Smooth muscle cell of the umbilical artery (primary cell): ENCODE measurements around the gene SYCP2. TPM values are rescaled to one million over a fixed set of nuclear protein-coding genes. Genes with fewer than 3 reads are reported as not detected.

Experiments
- total RNA-seq: library from RNA; depleted of rRNA; stranded (reverse); fragments of >200 nt; gene quantifications from 2 replicates; pipeline ENCODE4 v1.2.3, GENCODE V29; 2014

The SYCP2 gene, protein sequence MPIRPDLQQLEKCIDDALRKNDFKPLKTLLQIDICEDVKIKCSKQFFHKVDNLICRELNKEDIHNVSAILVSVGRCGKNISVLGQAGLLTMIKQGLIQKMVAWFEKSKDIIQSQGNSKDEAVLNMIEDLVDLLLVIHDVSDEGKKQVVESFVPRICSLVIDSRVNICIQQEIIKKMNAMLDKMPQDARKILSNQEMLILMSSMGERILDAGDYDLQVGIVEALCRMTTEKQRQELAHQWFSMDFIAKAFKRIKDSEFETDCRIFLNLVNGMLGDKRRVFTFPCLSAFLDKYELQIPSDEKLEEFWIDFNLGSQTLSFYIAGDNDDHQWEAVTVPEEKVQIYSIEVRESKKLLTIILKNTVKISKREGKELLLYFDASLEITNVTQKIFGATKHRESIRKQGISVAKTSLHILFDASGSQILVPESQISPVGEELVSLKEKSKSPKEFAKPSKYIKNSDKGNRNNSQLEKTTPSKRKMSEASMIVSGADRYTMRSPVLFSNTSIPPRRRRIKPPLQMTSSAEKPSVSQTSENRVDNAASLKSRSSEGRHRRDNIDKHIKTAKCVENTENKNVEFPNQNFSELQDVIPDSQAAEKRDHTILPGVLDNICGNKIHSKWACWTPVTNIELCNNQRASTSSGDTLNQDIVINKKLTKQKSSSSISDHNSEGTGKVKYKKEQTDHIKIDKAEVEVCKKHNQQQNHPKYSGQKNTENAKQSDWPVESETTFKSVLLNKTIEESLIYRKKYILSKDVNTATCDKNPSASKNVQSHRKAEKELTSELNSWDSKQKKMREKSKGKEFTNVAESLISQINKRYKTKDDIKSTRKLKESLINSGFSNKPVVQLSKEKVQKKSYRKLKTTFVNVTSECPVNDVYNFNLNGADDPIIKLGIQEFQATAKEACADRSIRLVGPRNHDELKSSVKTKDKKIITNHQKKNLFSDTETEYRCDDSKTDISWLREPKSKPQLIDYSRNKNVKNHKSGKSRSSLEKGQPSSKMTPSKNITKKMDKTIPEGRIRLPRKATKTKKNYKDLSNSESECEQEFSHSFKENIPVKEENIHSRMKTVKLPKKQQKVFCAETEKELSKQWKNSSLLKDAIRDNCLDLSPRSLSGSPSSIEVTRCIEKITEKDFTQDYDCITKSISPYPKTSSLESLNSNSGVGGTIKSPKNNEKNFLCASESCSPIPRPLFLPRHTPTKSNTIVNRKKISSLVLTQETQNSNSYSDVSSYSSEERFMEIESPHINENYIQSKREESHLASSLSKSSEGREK (N-terminal part only)
- 0.32 and 1.2 TPM in 2 replicates for total RNA-seq

DNA sequence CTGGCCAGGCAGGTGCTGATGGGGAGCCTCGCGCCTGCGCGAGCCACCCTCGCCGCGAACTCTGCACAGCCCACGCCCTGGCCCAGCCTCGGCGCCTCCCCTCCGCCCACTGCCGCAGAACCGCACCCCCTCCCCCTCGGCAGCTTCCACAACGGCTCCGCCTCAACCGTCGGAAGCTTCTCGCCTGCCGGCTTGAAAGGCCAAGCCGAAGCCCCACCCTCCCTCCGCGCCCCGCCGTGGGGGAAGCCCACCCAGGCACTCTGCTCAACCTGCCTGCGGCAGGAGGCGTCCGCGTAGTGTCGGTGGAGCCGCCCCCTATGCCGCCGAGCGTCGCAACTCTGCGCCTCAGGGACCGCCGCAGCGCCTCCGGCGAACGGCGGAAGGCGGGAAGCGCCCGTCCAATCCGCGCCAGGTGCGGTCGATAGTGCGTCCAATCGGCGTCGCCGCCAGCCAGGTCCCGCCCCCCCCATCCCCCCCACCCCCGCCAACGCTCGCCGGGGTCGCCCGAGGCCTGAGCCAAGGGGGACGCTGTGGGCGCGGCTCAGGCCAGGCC, at the start of gene SYCP2:
Gene SYCP2, minus strand, starts transcription at position 342 of the 553 bp plus-strand sequence. CDS start 11,224 bp downstream, outside the sequence.

DNA sequence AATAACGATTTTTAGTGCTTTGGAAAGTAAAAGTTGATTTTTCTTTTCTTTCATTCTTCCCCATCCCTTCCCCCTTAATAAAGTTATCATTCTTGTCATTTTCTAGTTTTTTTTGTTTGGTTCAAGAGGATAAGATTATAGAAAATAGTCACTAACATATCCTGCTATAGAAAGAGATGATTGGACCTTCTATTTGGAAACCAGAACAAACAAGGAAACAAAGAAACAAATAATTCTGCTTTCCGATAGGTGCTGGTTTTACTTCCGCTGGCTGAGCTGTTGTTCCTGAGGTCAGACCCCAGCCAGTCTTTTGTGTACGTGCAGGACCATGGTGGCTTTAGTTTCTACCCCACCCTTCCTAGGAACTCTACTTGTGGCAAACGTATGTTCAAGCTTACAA, 24.7 kb upstream of the SYCP2 start, which contains the start of gene CDH26:
Gene CDH26, plus strand, starts transcription at position 301 of the 400 bp plus-strand sequence. CDS start 304 bp downstream, outside the sequence.

DNA sequence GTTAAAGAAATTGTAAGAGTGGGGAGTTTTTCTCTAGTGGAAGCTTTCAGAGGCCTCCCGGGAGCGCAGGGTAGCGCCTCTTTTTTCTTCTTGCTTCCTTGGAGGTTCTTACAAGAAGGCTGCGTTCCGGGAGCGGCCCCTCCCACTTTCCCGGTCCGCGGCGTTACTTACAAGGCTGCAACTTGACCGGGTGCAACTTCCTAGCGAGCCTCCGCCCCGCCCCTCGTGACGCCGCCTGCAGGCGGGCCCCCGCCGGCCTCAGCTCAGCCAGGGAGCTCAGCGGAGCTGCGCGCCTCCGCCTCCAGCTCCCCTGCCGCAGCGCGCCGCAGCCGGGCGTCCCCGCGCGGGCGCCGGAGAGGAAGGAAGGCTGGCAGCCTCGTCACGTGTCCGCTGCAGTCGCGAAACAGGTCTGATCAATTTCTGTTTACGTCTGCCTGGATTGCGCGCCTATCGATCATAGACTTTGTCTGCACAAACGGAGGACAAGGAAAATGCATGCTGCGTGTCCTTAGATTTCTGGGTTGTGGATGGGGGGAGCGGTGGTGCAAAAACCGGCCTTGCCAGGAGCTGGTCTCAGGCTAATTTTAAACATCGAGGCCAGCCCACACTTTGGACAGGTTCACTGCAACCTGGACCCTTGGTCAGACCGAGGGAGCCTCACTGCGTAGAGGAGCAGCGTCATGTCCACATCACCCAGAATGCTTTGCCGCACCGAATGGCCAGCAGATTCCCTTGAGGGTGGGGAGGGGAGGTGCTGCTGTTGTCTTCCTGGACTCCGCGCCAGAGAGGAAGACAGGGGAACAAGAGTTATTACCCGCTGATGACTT, 6.9 kb upstream of the SYCP2 start, which contains the start of the genes FAM217B and PPP1R3D:
Gene FAM217B, plus strand, starts transcription at position 261 of the 827 bp plus-strand sequence. CDS start 3,555 bp downstream, outside the sequence.
Gene PPP1R3D, minus strand, starts transcription at position 177 of the 827 bp plus-strand sequence. CDS start 374 bp downstream, outside the sequence.

Other genes starting within 250 kb of the SYCP2 start
- gene PPP1R3D, start 6.7 kb upstream of the SYCP2 start, total RNA-seq = 5.0 and 5.6 TPM in 2 replicates
- gene FAM217B, start 6.8 kb upstream of the SYCP2 start, total RNA-seq = 4.2 and 6.0 TPM in 2 replicates
- under 0.01 and 0.09 TPM in 2 replicates for gene CDH26, start 24.8 kb upstream of the SYCP2 start, total RNA-seq